ENCODE measurements around the gene DRC7.

Gene DRC7

DNA sequence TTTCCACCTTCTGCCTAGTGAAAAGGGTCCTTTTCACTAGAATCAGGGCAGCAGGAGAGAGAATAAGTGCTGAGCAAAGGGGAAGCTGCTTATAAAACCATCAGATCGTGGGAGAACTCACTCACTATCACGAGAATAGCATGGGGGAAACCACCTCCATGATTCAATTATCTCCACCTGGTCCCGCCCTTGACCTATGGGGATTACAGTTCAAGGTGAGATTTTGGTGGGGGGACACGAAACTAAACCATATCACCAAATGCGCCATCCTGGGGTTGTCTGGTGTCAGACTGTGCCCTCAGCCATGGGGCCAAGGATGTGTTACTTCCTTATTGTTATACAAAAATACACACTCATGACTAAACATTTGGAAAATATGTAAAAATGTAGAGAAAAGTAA is 30.5 kb downstream of the DRC7 start:
- H3K27ac ChIP-seq, result no peak overlapping the region
- no peak for DNase-seq
- H3K27me3 ChIP-seq, result peaks cover 0 to 16% of the 10 kb centered on the region in 2 donors
- no peaks in the 10 kb centered on the region for H3K9me3 ChIP-seq
- no peaks in the 10 kb centered on the region for H3K36me3 ChIP-seq
- H3K4me1 ChIP-seq, result no peaks in the 10 kb centered on the region
- H3K4me3 ChIP-seq, result no peak overlapping the region
- TF ChIP-seq, protein P1, sequence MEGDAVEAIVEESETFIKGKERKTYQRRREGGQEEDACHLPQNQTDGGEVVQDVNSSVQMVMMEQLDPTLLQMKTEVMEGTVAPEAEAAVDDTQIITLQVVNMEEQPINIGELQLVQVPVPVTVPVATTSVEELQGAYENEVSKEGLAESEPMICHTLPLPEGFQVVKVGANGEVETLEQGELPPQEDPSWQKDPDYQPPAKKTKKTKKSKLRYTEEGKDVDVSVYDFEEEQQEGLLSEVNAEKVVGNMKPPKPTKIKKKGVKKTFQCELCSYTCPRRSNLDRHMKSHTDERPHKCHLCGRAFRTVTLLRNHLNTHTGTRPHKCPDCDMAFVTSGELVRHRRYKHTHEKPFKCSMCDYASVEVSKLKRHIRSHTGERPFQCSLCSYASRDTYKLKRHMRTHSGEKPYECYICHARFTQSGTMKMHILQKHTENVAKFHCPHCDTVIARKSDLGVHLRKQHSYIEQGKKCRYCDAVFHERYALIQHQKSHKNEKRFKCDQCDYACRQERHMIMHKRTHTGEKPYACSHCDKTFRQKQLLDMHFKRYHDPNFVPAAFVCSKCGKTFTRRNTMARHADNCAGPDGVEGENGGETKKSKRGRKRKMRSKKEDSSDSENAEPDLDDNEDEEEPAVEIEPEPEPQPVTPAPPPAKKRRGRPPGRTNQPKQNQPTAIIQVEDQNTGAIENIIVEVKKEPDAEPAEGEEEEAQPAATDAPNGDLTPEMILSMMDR (IDR thresholded peaks at IDR 0.05), result no peak
- intact Hi-C loops (cut with DNase I; ENCODE audit: low total_unique reads), result no loop called here

DNA sequence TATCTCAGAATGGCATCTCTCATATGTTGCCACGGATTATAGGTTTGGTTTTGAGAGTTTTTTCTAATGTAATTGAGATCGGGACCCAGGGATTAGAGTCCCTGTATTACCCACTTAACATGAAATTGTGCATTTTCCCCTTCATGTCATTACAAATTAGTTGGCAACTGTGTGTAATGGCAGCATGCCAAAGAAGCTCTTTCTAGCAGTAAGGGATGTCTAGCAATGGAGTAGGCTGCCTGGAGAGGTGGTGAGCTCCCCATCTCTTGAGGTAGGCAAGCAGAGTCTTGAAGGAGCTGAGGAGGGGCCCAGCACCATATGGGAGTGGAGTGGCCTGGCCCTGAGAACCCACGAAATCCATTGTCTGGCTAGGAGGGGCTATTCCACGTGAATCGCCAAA is 30.9 kb downstream of the DRC7 start:
- Histone ChIP-seq H3K27ac (no peak overlapping the region), H3K9me3 (no peaks in the 10 kb centered on the region), H3K27me3 (peaks cover 0 to 16% of the 10 kb centered on the region in 2 donors), H3K4me1 (no peaks in the 10 kb centered on the region), H3K36me3 (no peaks in the 10 kb centered on the region), H3K4me3 (no peak overlapping the region)
- no peak for DNase-seq
- intact Hi-C loops (cut with DNase I; ENCODE audit: low total_unique reads), result no loop called here
- TF ChIP-seq, protein P1 (IDR thresholded peaks at IDR 0.05), result no peak

DNA sequence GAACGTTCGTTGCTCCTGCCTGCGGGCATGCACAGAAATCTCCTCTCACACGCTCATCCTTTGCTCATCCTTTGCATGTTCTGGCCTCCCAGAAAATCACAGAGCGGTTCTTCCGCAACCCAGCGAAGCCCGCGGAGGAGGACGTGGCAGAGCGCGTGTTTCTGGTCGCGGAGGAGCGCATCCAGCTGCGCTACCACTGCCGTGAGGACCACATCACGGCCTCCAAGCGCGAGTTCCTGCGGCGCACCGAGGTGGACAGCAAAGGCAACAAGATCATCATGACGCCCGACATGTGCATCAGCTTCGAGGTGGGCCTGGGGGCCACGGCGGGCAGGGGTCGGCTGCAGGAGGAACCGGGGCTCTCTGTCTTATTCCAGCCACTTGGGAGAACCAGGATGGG is 31.4 kb downstream of the DRC7 start:
- no peaks in the 10 kb centered on the region for H3K9me3 ChIP-seq
- H3K27me3 ChIP-seq, result peaks cover 0 to 16% of the 10 kb centered on the region in 2 donors
- no peak overlapping the region for H3K4me3 ChIP-seq
- H3K4me1 ChIP-seq, result no peaks in the 10 kb centered on the region
- H3K27ac ChIP-seq, result no peak overlapping the region
- TF ChIP-seq, protein P1 (IDR thresholded peaks at IDR 0.05), result no peak
- intact Hi-C loops (cut with DNase I; ENCODE audit: low total_unique reads), result no loop called here
- H3K36me3 ChIP-seq, result no peaks in the 10 kb centered on the region
- DNase-seq, result no peak

DNA sequence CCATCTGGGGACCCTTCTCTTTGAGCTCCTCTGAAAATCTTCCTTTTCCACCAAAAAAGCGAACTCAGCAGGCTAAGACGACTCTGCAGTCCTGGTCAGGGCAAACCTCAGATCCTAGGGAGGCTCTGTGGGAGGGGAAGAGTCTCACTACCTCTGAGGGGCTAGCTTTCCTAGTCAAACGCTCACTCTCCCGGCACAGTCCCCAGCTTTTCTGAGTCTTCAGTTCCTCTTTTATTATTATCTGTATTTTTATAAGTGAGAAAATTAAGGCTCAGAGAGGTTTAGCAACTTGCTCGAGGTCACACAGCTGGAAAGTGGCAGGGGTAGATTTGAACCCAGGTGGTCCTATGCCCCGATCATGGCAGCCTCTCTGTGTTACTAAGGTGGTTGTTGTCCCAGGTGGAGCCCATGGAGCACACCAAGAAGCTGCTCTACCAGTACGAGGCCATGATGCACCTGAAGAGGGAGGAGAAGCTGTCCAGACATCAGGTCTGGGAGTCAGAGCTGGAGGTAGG is 31.9 kb downstream of the DRC7 start:
- Histone ChIP-seq H3K9me3 (no peaks in the 10 kb centered on the region), H3K4me3 (no peak overlapping the region), H3K27me3 (peaks cover 0 to 15% of the 10 kb centered on the region in 2 donors), H3K4me1 (peaks cover 0 to 2% (median 0%) of the 10 kb centered on the region in 4 donors), H3K27ac (no peak overlapping the region), H3K36me3 (no peaks in the 10 kb centered on the region)
- intact Hi-C loops (cut with DNase I; ENCODE audit: low total_unique reads), result no loop called here
- TF ChIP-seq, protein P1 (IDR thresholded peaks at IDR 0.05), result no peak
- no peak for DNase-seq

DNA sequence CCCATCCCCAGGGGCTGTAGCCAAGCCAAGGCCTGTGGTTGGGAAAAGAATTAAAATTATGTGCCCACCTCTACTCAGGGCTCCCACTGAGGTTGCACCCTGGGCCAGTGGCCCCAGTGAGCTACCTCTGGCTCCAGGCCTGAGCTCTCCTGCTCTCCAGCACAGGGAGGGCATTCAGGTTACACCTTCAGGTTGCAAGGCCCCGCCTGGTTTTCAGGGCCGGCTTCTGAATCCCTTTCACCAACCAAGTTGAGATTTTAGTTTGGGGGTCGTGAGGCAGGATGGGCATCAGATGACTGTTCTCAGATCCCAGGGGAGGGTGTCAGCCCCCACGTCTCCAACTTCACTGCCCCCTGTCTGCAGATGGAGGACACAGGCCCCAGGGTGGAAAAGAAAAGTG is 33.0 kb downstream of the DRC7 start:
- Histone ChIP-seq H3K27me3 (peaks cover 0 to 7% of the 10 kb centered on the region in 2 donors), H3K4me3 (no peak overlapping the region), H3K27ac (no peak overlapping the region), H3K36me3 (no peaks in the 10 kb centered on the region), H3K9me3 (no peaks in the 10 kb centered on the region), H3K4me1 (peaks cover 0 to 7% (median 1%) of the 10 kb centered on the region in 4 donors)
- intact Hi-C loops (cut with DNase I; ENCODE audit: low total_unique reads), result no loop called here
- no peak for DNase-seq
- TF ChIP-seq, protein P1 (IDR thresholded peaks at IDR 0.05), result no peak
